GM10266 (cell line): ENCODE results near the gene VTCN1.

Source experiments
- DNase-seq: peaks from one replicate; pipeline ENCODE4 v3.0.0; 2012; ENCODE audit errors: extremely low spot score
- CTCF ChIP-seq: IDR thresholded peaks from 2 replicates; pipeline ENCODE4 v1.5.1; 2012; ENCODE audit warnings: mild to moderate bottlenecking, low read depth; ENCODE audit not compliant: control insufficient read depth, insufficient read depth; ENCODE audit errors: missing control alignments

Gene VTCN1

GRCh38 chr1:117189726-117190125, 21.0 kb downstream of the VTCN1 start:
- TF ChIP-seq CTCF = no peak
- DNase-seq = no peak

- DNase-seq = no peak
- TF ChIP-seq CTCF = no peak
Observed at GRCh38 chr1:117188816-117189437, 21.8 kb downstream of the VTCN1 start.

- no peak for DNase-seq
Observed at GRCh38 chr1:117188170-117188815, 22.4 kb downstream of the VTCN1 start.

GRCh38 chr1:117183112-117183511, 27.6 kb downstream of the VTCN1 start:
- TF ChIP-seq CTCF = no peak
- no peak for DNase-seq

More at GRCh38 chr1:117188170-117188815, 22.4 kb downstream of the VTCN1 start:
- no peak for TF ChIP-seq CTCF

GRCh38 chr1:117182319-117182718, 28.4 kb downstream of the VTCN1 start:
- no peak for TF ChIP-seq CTCF
- no peak for DNase-seq

- no peak for TF ChIP-seq CTCF
Observed at GRCh38 chr1:117181630-117182041, 29.1 kb downstream of the VTCN1 start.

More at GRCh38 chr1:117181630-117182041, 29.1 kb downstream of the VTCN1 start:
- no peak for DNase-seq
